Measurements from ENCODE around the gene RPL36.
"Not testable (repeated sequence)": the region's sequence is repeated elsewhere in the genome, so short reads cannot be mapped to it uniquely, and the experiment has no call there.

The RPL36 gene

GRCh38 chr19:5706876-5707573, 16.9 kb downstream of the RPL36 start:
- no peak for DNase-seq (ENCODE audit: low read depth)

- no peak for DNase-seq (ENCODE audit: low read depth)
Measured at GRCh38 chr19:5707576-5708575, 17.8 kb downstream of the RPL36 start.

GRCh38 chr19:5711025-5711424, 20.9 kb downstream of the RPL36 start:
- no peak for DNase-seq (ENCODE audit: low read depth)

GRCh38 chr19:5711713-5712161, 21.6 kb downstream of the RPL36 start:
- DNase-seq (ENCODE audit: low read depth), result no peak

- no peak for DNase-seq (ENCODE audit: low read depth)
Measured at GRCh38 chr19:5713228-5713627, 23.1 kb downstream of the RPL36 start.

GRCh38 chr19:5714816-5715215, 24.7 kb downstream of the RPL36 start:
- no peak for DNase-seq (ENCODE audit: low read depth)

- no peak for DNase-seq (ENCODE audit: low read depth)
Measured at GRCh38 chr19:5717215-5717935, 27.3 kb downstream of the RPL36 start.

- DNase-seq (ENCODE audit: low read depth), result no peak
Measured at GRCh38 chr19:5718037-5718578, 28.0 kb downstream of the RPL36 start.

GRCh38 chr19:5718579-5719273, 28.6 kb downstream of the RPL36 start:
- no peak for DNase-seq (ENCODE audit: low read depth)

- DNase-seq (ENCODE audit: low read depth), result no peak
Measured at GRCh38 chr19:5719274-5719960, 29.3 kb downstream of the RPL36 start.

GRCh38 chr19:5719961-5720790, 30.1 kb downstream of the RPL36 start, which contains the start of the genes CATSPERD and LONP1:
Gene CATSPERD (plus strand): TSS chr19:5720637. CDS start chr19:5720738, 101 bp downstream.
Gene LONP1 (minus strand): TSS chr19:5720146. CDS start chr19:5720132, 14 bp downstream.
- peak; percentile 97 for DNase-seq (ENCODE audit: low read depth)

GRCh38 chr19:5727453-5728050, 37.5 kb downstream of the RPL36 start:
- no peak for DNase-seq (ENCODE audit: low read depth)

GRCh38 chr19:5733172-5733571, 43.1 kb downstream of the RPL36 start:
- not testable (repeated sequence) for DNase-seq (ENCODE audit: low read depth)

GRCh38 chr19:5738423-5738822, 48.3 kb downstream of the RPL36 start:
- no peak for DNase-seq (ENCODE audit: low read depth)

All from activated T-cell treated with anti-CD3 and anti-CD28 coated beads for 1 hour (primary cell).